Mesenchymal stem cell (in vitro differentiated cells and primary cell): ENCODE measurements around the gene KHDRBS1.

Experiments used
- DNase-seq: peaks from one replicate; pipeline ENCODE4 v3.0.0-alpha.2; 2013
- H2AFZ ChIP-seq: one replicate; pipeline ENCODE4 v1.6.1; 2013; ENCODE audit warnings: low read depth, mild to moderate bottlenecking, control low read depth, inconsistent platforms, low read length, moderate library complexity
- H2AK5ac ChIP-seq: 2 replicates; pipeline ENCODE4 v1.6.1; 2013; ENCODE audit warnings: low read length, moderate library complexity, mild to moderate bottlenecking, inconsistent platforms; ENCODE audit not compliant: severe bottlenecking
- H2BK120ac ChIP-seq: one replicate; pipeline ENCODE4 v1.6.1; 2013; ENCODE audit warnings: low read depth, mild to moderate bottlenecking, inconsistent platforms, low read length, moderate library complexity
- H2BK12ac ChIP-seq, 2 experiments: one replicate each; pipeline ENCODE4 v1.6.1; 2013; ENCODE audit warnings: inconsistent platforms in 2 of 2, low read length in 2 of 2, mild to moderate bottlenecking in 2 of 2, moderate library complexity in 2 of 2, control low read depth in 1 of 2
- H2BK15ac ChIP-seq: one replicate; pipeline ENCODE4 v1.6.1; 2013; ENCODE audit warnings: mild to moderate bottlenecking, low read depth, inconsistent platforms; ENCODE audit not compliant: poor library complexity, severe bottlenecking
- H2BK5ac ChIP-seq: 2 replicates; pipeline ENCODE4 v1.6.1; 2013; ENCODE audit warnings: low read depth, mild to moderate bottlenecking, low read length, control low read depth, inconsistent platforms; ENCODE audit not compliant: poor library complexity, severe bottlenecking
- H3K14ac ChIP-seq, 2 experiments: one replicate each; pipeline ENCODE4 v1.6.1; 2013; ENCODE audit warnings: inconsistent platforms in 2 of 2, low read length in 2 of 2, control low read depth in 1 of 2, mild to moderate bottlenecking in 1 of 2, moderate library complexity in 1 of 2
- H3K18ac ChIP-seq, 2 experiments: one replicate each; pipeline ENCODE4 v1.6.1; 2013; ENCODE audit warnings: inconsistent platforms in 2 of 2, low read length in 2 of 2, control low read depth in 1 of 2, low read depth in 1 of 2, mild to moderate bottlenecking in 1 of 2
- H3K23ac ChIP-seq, 2 experiments: one replicate each; pipeline ENCODE4 v1.6.1; 2013; ENCODE audit warnings: inconsistent platforms in 2 of 2, low read length in 2 of 2, mild to moderate bottlenecking in 2 of 2, moderate library complexity in 2 of 2, control low read depth in 1 of 2
- H3K27ac ChIP-seq: 2 replicates; pipeline ENCODE4 v1.5.1; 2013; ENCODE audit warnings: mild to moderate bottlenecking, moderate library complexity, low read length, control low read depth, inconsistent platforms; ENCODE audit not compliant: poor library complexity, severe bottlenecking
- H3K27me3 ChIP-seq, 2 experiments: 2 replicates each; pipeline versions ENCODE4 v1.6.1 to v1.7.0; 2013; ENCODE audit warnings: low read length in 2 of 2, mild to moderate bottlenecking in 2 of 2, moderate library complexity in 2 of 2, control low read depth in 1 of 2, inconsistent platforms in 1 of 2; ENCODE audit not compliant: control insufficient read depth in 1 of 2, insufficient read depth in 1 of 2
- H3K36me3 ChIP-seq, 2 experiments: 2 replicates each; pipeline versions ENCODE4 v1.6.1 to v1.7.0; 2013; ENCODE audit warnings: low read length in 2 of 2, control low read depth in 1 of 2, inconsistent platforms in 1 of 2, low read depth in 1 of 2, mild to moderate bottlenecking in 1 of 2; ENCODE audit not compliant: insufficient read depth in 2 of 2, control insufficient read depth in 1 of 2
- H3K4ac ChIP-seq, 2 experiments: one replicate each; pipeline ENCODE4 v1.6.1; 2013; ENCODE audit warnings: inconsistent platforms in 2 of 2, low read length in 2 of 2, mild to moderate bottlenecking in 2 of 2, moderate library complexity in 2 of 2, control low read depth in 1 of 2, low read depth in 1 of 2
- H3K4me1 ChIP-seq: 2 replicates; pipeline ENCODE4 v1.6.1; 2013; ENCODE audit warnings: low read depth, low read length, control low read depth; ENCODE audit not compliant: control insufficient read depth, insufficient read depth
- H3K4me2 ChIP-seq: 2 replicates; pipeline ENCODE4 v1.6.1; 2013; ENCODE audit warnings: low read length, mild to moderate bottlenecking, inconsistent platforms; ENCODE audit not compliant: poor library complexity, severe bottlenecking
- H3K4me3 ChIP-seq, 2 experiments: 2 replicates each; pipeline versions ENCODE4 v1.5.1 to v1.7.0; 2013; ENCODE audit warnings: low read length in 2 of 2, mild to moderate bottlenecking in 2 of 2, control low read depth in 1 of 2, low read depth in 1 of 2; ENCODE audit not compliant: insufficient read depth in 1 of 2
- H3K79me1 ChIP-seq: replicated peaks from 2 replicates; pipeline ENCODE4 v1.6.1; 2013; ENCODE audit warnings: mild to moderate bottlenecking, control low read depth, low read length, inconsistent platforms; ENCODE audit not compliant: poor library complexity, severe bottlenecking
- H3K9ac ChIP-seq: 2 replicates; pipeline ENCODE4 v1.7.0; 2013; ENCODE audit warnings: mild to moderate bottlenecking, low read length, moderate library complexity
- H3K9me3 ChIP-seq: 2 replicates; pipeline ENCODE4 v1.7.0; 2013; ENCODE audit warnings: mild to moderate bottlenecking, low read length; ENCODE audit not compliant: control insufficient read depth
- H4K8ac ChIP-seq: one replicate; pipeline ENCODE4 v1.6.1; 2013; ENCODE audit warnings: inconsistent platforms, mild to moderate bottlenecking, low read length, moderate library complexity
- H4K91ac ChIP-seq: one replicate; pipeline ENCODE4 v1.6.1; 2013; ENCODE audit warnings: mild to moderate bottlenecking, low read length, inconsistent platforms
- WGBS: methylation state at CpG from one replicate; pipeline ENCODE4 v1.1.7; 2013; ENCODE audit warnings: mixed read lengths; 5-methylcytosine and 5-hydroxymethylcytosine counted together

The KHDRBS1 gene

GRCh38 chr1:32055416-32055815, 41.7 kb downstream of the KHDRBS1 start:
- no peaks in the 10 kb centered on the region for H3K27me3 ChIP-seq
- no peaks in the 10 kb centered on the region for H3K9me3 ChIP-seq
- H3K4ac ChIP-seq: no peak overlapping the region
- H3K36me3 ChIP-seq: peaks cover 69 to 88% of the 10 kb centered on the region in 2 experiments
- H2BK5ac ChIP-seq: no peak overlapping the region
- no peak overlapping the region for H2AFZ ChIP-seq
- H4K91ac ChIP-seq: no peak overlapping the region
- H3K79me1 ChIP-seq: peaks cover 36% of the 10 kb centered on the region
- no peak overlapping the region for H2AK5ac ChIP-seq
- H3K9ac ChIP-seq: no peak overlapping the region
- 96% methylated on average over 4 of the region's 5 CpGs for WGBS
- H3K4me3 ChIP-seq: no peak overlapping the region
- no peak for DNase-seq
- H2BK15ac ChIP-seq: no peak overlapping the region
- no peak overlapping the region for H4K8ac ChIP-seq
- peak overlapping the region in 1 of 2 experiments; percentile 31 for H2BK12ac ChIP-seq
- no peak overlapping the region for H3K18ac ChIP-seq
- H3K23ac ChIP-seq: no peak overlapping the region
- H3K14ac ChIP-seq: no peak overlapping the region
- no peak overlapping the region for H3K27ac ChIP-seq
- H3K4me2 ChIP-seq: no peak overlapping the region
- no peaks in the 10 kb centered on the region for H3K4me1 ChIP-seq
- H2BK120ac ChIP-seq: no peak overlapping the region

DNA sequence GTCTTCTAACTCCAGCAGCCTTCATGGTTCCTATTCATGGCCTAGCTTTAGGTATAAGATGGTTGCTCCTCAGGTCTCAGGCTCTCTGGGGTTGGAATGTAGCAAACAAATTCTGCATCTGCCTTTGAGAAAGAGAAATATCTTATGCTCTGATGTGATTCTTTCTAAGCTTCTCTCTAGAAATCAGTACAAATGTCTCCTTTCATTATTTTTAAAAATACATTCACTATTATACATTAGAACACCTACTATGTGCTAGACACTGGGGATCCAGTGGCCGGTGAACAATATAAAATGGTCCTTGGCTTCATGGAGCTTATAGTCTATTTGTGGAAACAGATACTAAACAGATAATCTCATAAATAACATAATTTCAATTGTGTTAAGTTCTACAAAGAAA, 42.9 kb downstream of the KHDRBS1 start:
- H2AK5ac ChIP-seq: no peak overlapping the region
- H2AFZ ChIP-seq: no peak overlapping the region
- DNase-seq: no peak
- no peaks in the 10 kb centered on the region for H3K9me3 ChIP-seq
- no peak overlapping the region for H2BK5ac ChIP-seq
- H4K91ac ChIP-seq: no peak overlapping the region
- H4K8ac ChIP-seq: no peak overlapping the region
- H3K18ac ChIP-seq: no peak overlapping the region
- no peaks in the 10 kb centered on the region for H3K4me1 ChIP-seq
- H3K9ac ChIP-seq: no peak overlapping the region
- no peak overlapping the region for H3K14ac ChIP-seq
- no peak overlapping the region for H3K23ac ChIP-seq
- WGBS: no CpG with 5 or more reads among the region's 1 CpG
- peaks cover 64 to 90% of the 10 kb centered on the region in 2 experiments for H3K36me3 ChIP-seq
- no peak overlapping the region for H3K4me2 ChIP-seq
- H3K79me1 ChIP-seq: peaks cover 36% of the 10 kb centered on the region
- H2BK15ac ChIP-seq: no peak overlapping the region
- no peak overlapping the region for H3K4ac ChIP-seq
- no peak overlapping the region for H2BK12ac ChIP-seq
- no peak overlapping the region for H3K4me3 ChIP-seq
- no peak overlapping the region for H2BK120ac ChIP-seq
- H3K27ac ChIP-seq: no peak overlapping the region
- H3K27me3 ChIP-seq: no peaks in the 10 kb centered on the region

GRCh38 chr1:32060914-32061313, 47.2 kb downstream of the KHDRBS1 start:
- DNase-seq: no peak

DNA sequence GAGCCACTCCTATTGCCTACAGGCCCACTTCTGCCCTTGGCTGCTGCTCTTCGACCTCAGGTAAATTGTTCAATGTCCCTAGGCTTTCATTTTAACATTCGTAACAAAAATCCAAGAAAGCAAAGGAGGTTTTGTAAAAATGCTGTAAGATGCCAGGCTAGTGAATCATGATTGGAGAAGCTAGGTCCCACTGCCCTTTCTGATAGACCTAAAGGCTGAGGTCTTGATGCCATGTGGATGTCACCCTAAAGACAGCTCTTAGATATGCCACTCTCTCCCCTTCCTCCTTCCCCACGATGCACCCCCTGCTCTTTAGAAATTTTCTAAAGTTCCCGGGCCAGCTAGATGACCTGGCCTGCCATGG, 49.2 kb downstream of the KHDRBS1 start:
- peak overlapping the region; percentile 36 for H3K4me2 ChIP-seq
- DNase-seq: peak; percentile 24
- no peak overlapping the region for H2BK5ac ChIP-seq
- H2BK15ac ChIP-seq: no peak overlapping the region
- H3K9me3 ChIP-seq: no peaks in the 10 kb centered on the region
- peaks cover 51 to 61% of the 10 kb centered on the region in 2 experiments for H3K36me3 ChIP-seq
- H3K27me3 ChIP-seq: no peaks in the 10 kb centered on the region
- H3K4me1 ChIP-seq: peaks cover 16% of the 10 kb centered on the region
- peaks cover 18% of the 10 kb centered on the region for H3K79me1 ChIP-seq
- no peak overlapping the region for H4K8ac ChIP-seq
- H4K91ac ChIP-seq: no peak overlapping the region
- H2BK120ac ChIP-seq: no peak overlapping the region
- H3K4me3 ChIP-seq: no peak overlapping the region
- peak overlapping the region; percentile 88 for H2AK5ac ChIP-seq
- peak overlapping the region; percentile 66 for H3K9ac ChIP-seq
- H3K23ac ChIP-seq: no peak overlapping the region
- H3K18ac ChIP-seq: peak overlapping the region in 1 of 2 experiments; percentile 83
- no peak overlapping the region for H3K14ac ChIP-seq
- peak overlapping the region; percentile 83 for H3K27ac ChIP-seq
- H2AFZ ChIP-seq: no peak overlapping the region
- no CpG with 5 or more reads among the region's 4 CpGs for whole genome bisulfite sequencing
- no peak overlapping the region for H3K4ac ChIP-seq
- H2BK12ac ChIP-seq: peak overlapping the region; percentile 37 to 49

More at GRCh38 chr1:32060914-32061313, 47.2 kb downstream of the KHDRBS1 start:
- H3K9me3 ChIP-seq: no peaks in the 10 kb centered on the region
- H2BK120ac ChIP-seq: no peak overlapping the region
- H3K4me1 ChIP-seq: peaks cover 10% of the 10 kb centered on the region
- H3K4ac ChIP-seq: no peak overlapping the region
- H3K36me3 ChIP-seq: peaks cover 62 to 75% of the 10 kb centered on the region in 2 experiments
- H4K8ac ChIP-seq: no peak overlapping the region
- no peak overlapping the region for H4K91ac ChIP-seq
- no peak overlapping the region for H2BK12ac ChIP-seq
- no peak overlapping the region for H3K4me3 ChIP-seq
- no peak overlapping the region for H2AK5ac ChIP-seq
- no peak overlapping the region for H2BK5ac ChIP-seq
- no peak overlapping the region for H3K18ac ChIP-seq
- H3K23ac ChIP-seq: no peak overlapping the region
- no peak overlapping the region for H3K4me2 ChIP-seq
- peaks cover 29% of the 10 kb centered on the region for H3K79me1 ChIP-seq
- H2AFZ ChIP-seq: no peak overlapping the region
- no peak overlapping the region for H3K9ac ChIP-seq
- no peak overlapping the region for H3K14ac ChIP-seq
- H3K27ac ChIP-seq: peak overlapping the region; percentile 2
- H3K27me3 ChIP-seq: no peaks in the 10 kb centered on the region
- no peak overlapping the region for H2BK15ac ChIP-seq
